NCI-H2107 (cell line): ENCODE measurements around the gene C1QL2.

ENCODE experiments used
- DNase-seq: peaks from one replicate; lab custom pipeline; 2025; lab: John Stamatoyannopoulos, UW

Gene C1QL2

GRCh38 chr2:119179202-119179601, 20.7 kb upstream of the C1QL2 start:
- no peak for DNase-seq

GRCh38 chr2:119178776-119179175, 20.2 kb upstream of the C1QL2 start:
- DNase-seq: no peak

- DNase-seq: no peak
Measured at GRCh38 chr2:119177838-119178190, 19.3 kb upstream of the C1QL2 start.

GRCh38 chr2:119177171-119177837, 18.8 kb upstream of the C1QL2 start:
- DNase-seq: no peak

GRCh38 chr2:119175517-119175916, 17.0 kb upstream of the C1QL2 start:
- DNase-seq: no peak

GRCh38 chr2:119174993-119175347, 16.4 kb upstream of the C1QL2 start:
- DNase-seq: no peak

- DNase-seq: no peak
Measured at GRCh38 chr2:119174216-119174992, 15.9 kb upstream of the C1QL2 start.

GRCh38 chr2:119173556-119174060, 15.1 kb upstream of the C1QL2 start:
- DNase-seq: no peak

GRCh38 chr2:119170504-119170903, 12.0 kb upstream of the C1QL2 start:
- DNase-seq: no peak

- DNase-seq: no peak
Measured at GRCh38 chr2:119169717-119170116, 11.2 kb upstream of the C1QL2 start.

GRCh38 chr2:119160361-119160990, 1.9 kb upstream of the C1QL2 start:
- no peak for DNase-seq

- no peak for DNase-seq
Measured at GRCh38 chr2:119157850-119158511, 570 bp downstream of the C1QL2 start.

GRCh38 chr2:119156891-119157773, 1.4 kb downstream of the C1QL2 start:
- DNase-seq: no peak

GRCh38 chr2:119156105-119156890, 2.3 kb downstream of the C1QL2 start:
- DNase-seq: no peak

GRCh38 chr2:119155633-119156032, 2.9 kb downstream of the C1QL2 start:
- no peak for DNase-seq

GRCh38 chr2:119154076-119154475, 4.5 kb downstream of the C1QL2 start:
- no peak for DNase-seq

GRCh38 chr2:119149611-119150010, 8.9 kb downstream of the C1QL2 start:
- no peak for DNase-seq

- DNase-seq: no peak
Measured at GRCh38 chr2:119147776-119148715, 10.5 kb downstream of the C1QL2 start.

- DNase-seq: no peak
Measured at GRCh38 chr2:119144806-119145205, 13.7 kb downstream of the C1QL2 start.

- no peak for DNase-seq
Measured at GRCh38 chr2:119142824-119143223, 15.7 kb downstream of the C1QL2 start.
